ENCODE measurements around the gene NOL11. TPM values are rescaled to one million over a fixed set of nuclear protein-coding genes. Genes with fewer than 3 reads are reported as not detected.

The NOL11 gene
- 10 to 100 TPM; 62.4 to 99.5 (median 87.1) TPM for polyA plus RNA-seq (ENCODE audit: insufficient read depth in 1 of 5, insufficient read length in 5 of 5, low replicate concordance in 1 of 5)
- long read RNA-seq, donor 1, transcript NOL11-201 (18 exons, 2,947 nt) = major isoform, 16 of 38 reads
- long read RNA-seq, donor 1, partial matches to known transcripts = 22 of 38 reads
- long read RNA-seq, donor 1, other reads (novel, unspliced or antisense) = 0 of 38 reads
- long read RNA-seq, donor 2, transcript NOL11-201 (18 exons, 2,947 nt) = major isoform, 5 of 6 reads
- long read RNA-seq, donor 2, partial matches to known transcripts = 0 of 6 reads
- long read RNA-seq, donor 2, other reads (novel, unspliced or antisense) = 0 of 6 reads
- long read RNA-seq, donor 3, transcript NOL11-201 (18 exons, 2,947 nt) = major isoform, 5 of 14 reads
- long read RNA-seq, donor 3, partial matches to known transcripts = 7 of 14 reads
- long read RNA-seq, donor 3, other reads (novel, unspliced or antisense) = 0 of 14 reads
- long read RNA-seq, donor 4, partial matches to known transcripts = 6 of 11 reads
- long read RNA-seq, donor 4, other reads (novel, unspliced or antisense) = 0 of 11 reads
- long read RNA-seq, donor 5, transcript NOL11-201 (18 exons, 2,947 nt) = major isoform, 13 of 55 reads
- long read RNA-seq, donor 5, partial matches to known transcripts = 42 of 55 reads
- long read RNA-seq, donor 5, other reads (novel, unspliced or antisense) = 0 of 55 reads
- long read RNA-seq, donor 6, transcript NOL11-201 (18 exons, 2,947 nt) = major isoform, 7 of 14 reads
- long read RNA-seq, donor 6, partial matches to known transcripts = 6 of 14 reads
- long read RNA-seq, donor 6, other reads (novel, unspliced or antisense) = 0 of 14 reads
- long read RNA-seq, donor 7, transcript NOL11-201 (18 exons, 2,947 nt) = major isoform, 8 of 13 reads
- long read RNA-seq, donor 7, transcript NOL11-210 (2 exons, 612 nt) = minor isoform, 5 of 13 reads
- long read RNA-seq, donor 7, partial matches to known transcripts = 0 of 13 reads
- long read RNA-seq, donor 7, other reads (novel, unspliced or antisense) = 0 of 13 reads
- long read RNA-seq, donor 8, partial matches to known transcripts = 0 of 3 reads
- long read RNA-seq, donor 8, other reads (novel, unspliced or antisense) = 0 of 3 reads

DNA sequence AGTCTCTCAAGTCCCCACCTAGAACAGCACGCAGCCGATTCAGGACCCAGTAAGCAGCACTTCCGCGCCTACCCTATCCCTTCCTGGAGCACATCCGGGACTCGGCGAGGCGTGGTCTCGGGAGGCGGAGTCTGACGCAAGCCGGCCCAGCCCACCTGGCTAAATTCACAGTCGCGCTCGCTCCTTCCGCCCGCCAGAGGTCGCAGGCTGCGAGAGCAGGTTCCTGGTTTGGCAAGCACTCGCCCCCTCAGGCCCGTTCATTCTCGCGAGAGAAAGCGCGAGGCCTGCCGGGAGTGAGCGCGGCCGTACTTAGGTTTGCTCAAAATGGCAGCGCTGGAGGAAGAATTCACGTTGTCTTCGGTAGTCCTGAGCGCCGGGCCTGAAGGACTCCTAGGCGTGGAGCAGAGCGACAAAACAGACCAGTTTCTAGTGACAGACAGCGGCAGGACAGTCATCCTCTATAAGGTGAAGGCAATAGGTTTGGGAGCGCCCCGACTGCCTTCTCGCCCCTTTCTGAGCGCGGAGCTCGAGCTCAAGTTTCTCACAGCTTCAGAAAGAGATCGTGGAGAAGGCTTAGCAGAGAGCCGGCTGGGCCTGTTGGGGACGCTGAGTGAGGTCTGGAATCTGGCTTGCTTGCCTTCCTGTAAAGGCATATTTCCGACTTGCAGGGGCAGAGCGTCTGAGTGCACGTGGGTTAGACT is at the start of gene NOL11:
Gene NOL11 (plus strand): TSS at position 313 of the 701 bp plus-strand sequence. CDS start 12 bp downstream, at position 325.
- peak; percentile 98 to 99 for DNase-seq

DNA sequence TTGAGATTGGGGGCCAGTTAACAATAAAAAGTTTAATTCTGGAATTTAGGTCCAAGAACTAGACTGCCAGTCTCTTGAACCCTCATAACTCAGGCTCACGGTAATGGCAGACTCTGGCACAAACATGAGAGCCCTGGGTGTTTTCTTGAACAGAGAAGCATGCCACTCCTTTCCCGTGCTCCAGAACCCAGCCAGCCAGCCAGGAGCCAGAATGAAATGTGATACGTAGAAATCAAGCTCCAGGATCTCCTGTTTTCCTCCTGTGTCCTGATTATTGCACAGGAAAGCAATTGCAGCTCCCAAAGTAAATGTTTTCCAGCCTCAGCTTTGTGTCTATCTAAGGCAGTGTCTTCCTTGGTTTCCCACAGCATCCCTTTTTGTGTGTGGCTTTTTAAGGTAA is 46.2 kb upstream of the NOL11 start:
- DNase-seq = no peak

DNA sequence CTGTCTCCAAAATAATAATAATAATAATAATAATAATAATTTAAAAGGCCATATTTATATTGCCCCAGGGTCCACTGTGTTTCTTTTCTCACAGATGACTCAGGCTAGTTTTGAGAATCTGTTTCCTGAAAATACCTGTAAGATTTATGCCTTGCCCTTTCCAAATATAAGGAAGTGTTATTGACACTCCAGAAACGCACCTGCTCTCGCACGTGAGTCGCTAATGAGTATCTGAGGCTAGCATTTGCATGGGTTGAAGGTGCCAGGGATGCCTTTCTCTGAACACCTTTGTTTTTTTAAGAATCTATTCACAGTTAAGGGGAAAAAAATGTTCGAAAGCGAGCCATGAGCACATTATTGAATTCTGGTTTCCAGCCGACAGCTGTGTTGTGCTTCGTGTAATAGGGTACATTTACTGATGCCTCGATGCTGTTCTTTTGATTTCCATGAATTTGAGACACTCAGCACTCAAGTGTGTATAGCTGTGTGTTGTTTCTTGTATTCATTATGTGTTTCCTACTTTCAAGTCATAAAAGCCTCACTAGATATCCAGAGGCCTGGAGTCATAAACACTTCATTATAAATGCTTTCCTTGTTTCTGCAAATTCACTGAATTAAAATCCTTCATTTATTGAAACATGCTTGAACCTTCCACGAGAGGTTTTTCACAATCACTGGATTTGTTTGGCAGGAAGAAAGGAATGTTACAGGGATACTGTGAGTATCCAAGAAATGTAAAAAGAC is 45.0 kb upstream of the NOL11 start:
- DNase-seq = peak; percentile 14 to 25

DNA sequence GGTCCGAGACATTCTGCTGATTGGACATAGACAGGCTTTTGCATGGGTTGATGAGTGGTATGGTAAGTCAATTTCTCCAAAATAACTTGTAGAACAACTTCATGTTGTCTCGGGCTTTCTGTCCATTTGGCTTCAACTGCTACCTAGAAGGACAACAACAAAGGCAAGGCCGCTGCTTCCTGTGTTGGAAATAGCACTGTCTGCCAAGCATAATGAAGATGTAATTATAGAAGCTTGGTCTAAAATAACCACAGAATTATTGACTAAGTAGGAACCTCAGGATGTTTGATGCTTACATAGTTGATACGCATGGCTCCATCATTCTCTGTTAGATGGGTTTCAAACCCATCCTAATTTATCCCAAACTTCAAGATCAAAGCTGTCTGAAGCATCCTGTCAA is 42.3 kb upstream of the NOL11 start:
- DNase-seq = no peak

DNA sequence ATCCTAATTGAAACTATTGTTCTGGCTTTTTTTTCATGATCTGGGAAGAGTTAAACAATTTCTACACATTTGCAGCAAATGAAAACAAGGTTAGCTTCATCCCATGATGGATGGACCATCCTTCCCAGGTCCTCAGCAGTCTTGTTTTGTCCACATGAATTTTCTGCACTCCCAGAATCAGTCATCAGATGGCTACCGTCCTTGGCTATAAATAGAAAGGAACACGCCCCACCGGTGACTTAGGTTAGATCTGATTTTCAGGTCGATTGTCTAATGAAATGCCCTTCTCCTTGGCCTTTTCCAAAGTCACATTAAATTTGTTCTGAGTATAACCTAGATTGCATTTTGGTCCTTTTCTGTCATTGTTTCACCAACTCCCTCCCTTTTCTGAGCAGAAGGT is 41.4 kb upstream of the NOL11 start:
- no peak for DNase-seq

DNA sequence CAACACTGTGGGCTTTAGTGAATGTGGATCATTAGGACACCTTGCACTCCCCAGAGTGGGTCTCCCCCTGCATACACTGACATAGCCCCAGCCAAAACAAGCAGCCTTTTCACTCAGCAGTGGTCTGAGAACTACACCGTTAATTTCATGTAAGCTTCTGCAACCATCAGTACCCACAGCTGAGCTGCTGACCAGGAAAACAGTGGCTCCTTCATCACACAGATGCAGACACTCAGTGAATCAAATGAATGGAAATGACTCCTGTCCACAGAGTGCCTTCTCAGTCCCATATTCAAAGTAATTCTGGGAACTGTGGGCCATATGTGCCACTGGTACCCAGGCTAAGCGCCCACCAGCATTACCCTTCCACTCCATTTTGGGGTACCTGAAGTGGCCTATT is 39.3 kb upstream of the NOL11 start:
- no peak for DNase-seq

DNA sequence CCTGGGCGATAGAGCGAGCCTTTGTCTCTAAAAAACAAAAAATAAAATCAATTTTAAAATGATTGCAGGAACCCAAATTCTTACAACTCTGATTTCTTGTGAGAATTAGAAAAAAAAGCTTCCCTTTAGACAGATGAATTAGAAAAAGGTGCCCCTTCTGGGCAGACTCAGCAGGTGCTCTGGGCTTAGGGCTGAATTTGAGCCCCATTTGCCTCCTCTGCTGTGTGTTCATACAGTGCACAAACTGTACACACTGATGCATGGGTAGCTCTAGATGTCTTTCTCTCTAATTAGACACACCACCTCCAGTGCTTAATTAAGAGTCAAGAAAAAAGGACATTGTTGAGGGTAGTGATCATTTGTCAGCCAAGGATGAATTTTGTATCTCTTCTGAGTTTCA is 38.5 kb upstream of the NOL11 start:
- DNase-seq = no peak

DNA sequence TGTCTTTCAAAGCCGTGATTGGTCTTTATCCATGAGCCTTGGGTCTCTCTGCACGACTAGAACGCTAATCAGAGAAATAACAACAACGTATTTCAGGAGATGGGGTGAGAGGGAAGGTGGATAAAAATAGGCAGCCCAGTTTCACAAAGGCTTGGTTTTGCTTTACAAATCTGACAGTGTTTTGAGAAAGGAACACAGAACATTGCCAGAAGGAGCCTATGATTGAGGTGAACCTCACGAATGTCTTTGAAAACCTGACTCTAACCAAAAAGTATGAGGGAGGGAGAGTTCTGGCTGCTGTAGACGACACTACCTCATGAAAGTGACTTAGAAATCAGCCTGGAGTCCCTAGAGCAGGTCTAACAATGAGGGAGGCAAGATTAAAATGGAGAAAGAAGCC is 38.0 kb upstream of the NOL11 start:
- DNase-seq = no peak

DNA sequence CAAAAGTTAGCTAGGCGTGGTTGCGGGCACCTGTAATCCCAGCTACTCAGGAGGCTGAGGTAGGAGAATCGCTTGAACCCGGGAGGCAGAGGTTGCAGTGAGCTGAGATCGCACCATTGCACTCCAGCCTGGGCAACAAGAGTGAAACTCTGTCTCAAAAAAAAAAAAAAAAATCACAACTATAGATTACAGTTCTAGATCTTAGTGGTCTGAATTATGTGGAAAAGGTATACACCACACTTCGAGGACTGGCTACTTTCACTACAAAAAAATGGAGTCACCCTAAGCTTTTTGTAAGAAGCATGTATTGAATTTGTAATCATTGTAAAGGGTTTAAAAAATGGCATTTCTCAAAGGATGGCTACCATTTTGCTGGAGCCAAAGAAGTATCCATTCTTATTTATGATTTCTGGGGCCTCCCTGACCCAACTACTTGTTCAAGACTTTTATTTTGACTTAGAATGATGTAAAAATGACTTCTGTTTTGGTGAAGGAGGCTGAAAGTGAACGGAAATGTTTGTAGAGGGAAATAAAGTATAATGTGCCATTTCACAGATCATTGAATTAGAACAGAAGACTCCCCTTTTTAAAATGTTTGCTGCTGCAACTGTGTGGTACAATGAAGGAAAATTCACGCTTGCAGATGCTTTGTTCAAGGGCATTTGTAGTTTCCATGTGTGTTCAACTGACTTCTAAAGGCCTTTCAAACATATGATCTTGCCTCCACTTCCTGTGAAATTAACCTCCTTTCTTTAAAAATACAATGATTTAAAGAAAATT is 37.1 kb upstream of the NOL11 start:
- no peak for DNase-seq

DNA sequence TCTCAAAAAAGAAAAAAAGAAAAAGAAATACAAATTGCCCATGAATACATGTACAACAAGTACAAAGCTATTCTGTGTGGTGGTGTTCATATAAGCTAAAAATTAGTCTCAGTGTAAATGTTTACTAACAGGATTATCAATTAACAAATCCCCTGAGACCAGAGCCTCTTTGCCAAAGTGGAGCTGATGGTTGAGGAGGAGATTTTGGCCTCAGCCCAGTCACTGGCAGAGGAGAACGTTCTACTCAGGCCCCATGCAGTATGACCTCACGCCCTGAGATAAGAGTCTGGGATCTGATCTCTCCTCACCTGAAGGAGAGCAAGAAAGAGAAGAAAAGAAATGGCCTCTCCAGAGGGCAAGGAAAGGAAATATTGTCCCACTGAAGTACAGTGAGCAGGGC is 35.5 kb upstream of the NOL11 start:
- no peak for DNase-seq

DNA sequence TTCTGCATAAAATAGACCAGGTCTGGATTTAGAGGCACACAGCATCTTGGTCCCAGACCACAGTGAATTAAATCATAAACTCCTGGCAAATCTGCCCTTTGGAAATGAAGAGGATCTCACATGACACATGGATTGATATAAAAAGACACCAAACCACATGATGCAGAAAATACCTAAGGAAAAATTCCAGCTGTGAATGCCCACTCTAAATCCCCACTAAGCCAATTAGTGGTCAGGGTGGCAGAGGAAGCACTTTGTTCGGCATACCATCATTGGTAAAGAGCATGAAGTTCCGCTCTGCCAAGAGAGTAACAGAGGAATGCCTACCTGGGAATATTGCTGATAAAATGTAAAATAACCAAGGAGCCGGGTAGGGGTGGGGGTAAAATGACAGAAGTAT is 32.4 kb upstream of the NOL11 start:
- DNase-seq = no peak

DNA sequence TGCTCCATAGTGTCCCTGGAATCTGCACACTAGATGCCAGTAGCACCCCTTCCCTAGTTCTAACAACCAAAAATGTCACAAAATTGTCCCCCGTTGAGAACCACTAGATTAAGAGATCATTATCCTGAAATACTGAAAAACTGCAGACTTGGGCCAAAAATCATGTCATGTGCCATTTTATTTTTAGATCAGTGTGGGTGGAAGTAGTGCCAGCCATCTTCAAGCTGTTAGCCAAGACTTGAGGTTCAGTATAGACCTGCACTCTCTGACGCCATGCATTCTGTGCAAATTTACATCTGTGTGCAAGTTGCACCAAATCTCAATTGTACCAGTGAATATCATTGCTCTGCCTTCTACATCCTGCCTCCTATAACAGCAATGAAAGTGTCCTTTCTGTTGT is 31.5 kb upstream of the NOL11 start:
- DNase-seq = no peak

DNA sequence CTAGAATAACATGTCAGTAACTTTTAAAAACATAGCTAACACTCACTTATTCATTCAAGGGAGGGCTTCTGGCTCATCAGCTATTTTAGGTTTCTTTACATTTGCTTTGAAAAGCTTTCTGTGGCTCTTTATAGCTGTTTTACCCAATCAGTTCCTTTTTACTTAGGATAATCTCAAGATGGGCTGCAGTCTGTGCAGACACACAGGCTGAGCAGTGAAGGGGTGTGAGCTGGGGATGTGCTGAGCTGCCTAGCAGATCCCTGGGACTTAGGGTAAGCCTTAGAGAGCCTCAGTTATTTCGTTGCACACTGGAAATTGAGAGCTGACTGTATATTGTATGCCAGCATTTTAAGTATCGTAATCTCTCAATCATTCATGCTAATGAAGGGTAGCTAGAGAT is 30.2 kb upstream of the NOL11 start:
- DNase-seq = no peak

DNA sequence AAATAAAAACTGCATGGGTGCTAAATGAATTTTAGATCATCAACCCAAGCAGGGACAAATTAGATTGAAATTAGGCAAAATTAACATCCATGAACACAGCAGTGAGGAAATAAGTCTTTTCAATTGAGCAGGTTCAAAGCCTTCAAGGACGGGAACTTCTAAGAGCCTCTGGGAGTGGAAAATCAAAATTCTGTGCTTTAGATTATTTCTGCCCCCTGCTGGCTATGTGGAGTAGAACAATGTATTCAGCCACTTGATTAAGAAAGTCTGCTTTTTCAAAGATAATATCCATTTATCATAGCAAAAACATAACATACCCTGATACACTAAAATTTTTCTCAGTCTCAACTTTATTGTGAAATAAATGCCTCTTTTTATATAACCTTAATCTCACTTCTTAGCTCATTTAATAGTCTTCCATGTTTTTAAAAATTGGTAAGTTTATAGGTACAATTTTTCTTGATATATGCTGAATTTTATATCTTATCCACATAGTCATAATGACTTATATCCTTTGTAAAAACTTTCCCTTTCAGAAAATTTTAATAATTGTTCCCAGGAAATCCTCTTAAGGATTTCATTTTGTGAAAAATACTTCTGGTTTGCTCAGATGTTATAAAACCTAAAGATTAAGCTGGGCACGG is 28.1 kb upstream of the NOL11 start:
- peak; percentile 20 to 61 for DNase-seq

DNA sequence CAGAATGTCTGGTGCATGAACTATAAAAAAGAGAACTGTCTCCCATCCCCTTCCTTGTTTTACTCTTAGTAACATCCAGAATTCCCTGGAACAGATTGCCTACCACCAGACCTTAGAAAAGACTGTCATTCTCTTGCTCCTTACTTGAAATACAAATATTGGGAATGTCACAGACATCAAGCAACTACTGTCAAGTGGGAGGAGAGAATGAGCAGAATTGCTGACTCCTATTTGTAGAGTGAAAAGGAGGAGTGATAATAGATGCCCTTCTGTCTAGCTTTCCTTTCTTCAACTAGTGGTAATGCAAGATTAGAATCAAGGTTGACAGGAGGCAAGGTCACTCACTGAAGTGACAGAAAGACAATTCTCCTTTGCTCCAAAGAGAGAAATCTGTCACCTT is 23.9 kb upstream of the NOL11 start:
- no peak for DNase-seq

DNA sequence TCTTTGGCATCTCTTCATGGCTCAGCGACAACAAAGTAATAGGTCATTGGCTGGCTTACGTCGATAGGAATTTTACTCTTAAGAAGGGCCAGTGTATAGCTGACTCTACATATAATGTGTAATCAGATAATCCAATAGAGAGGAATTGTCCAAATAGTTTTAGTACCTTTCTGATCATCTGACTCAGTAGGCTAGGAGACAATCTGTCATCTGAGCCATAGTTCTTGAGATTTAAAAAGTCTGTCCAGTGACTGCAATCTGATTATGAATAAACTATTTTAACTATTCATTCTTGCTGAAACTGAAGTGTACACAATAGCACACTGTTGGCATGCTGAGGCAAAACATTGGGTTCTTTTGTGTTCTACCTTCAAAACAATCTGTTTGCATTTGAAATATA is 21.4 kb upstream of the NOL11 start:
- no peak for DNase-seq

DNA sequence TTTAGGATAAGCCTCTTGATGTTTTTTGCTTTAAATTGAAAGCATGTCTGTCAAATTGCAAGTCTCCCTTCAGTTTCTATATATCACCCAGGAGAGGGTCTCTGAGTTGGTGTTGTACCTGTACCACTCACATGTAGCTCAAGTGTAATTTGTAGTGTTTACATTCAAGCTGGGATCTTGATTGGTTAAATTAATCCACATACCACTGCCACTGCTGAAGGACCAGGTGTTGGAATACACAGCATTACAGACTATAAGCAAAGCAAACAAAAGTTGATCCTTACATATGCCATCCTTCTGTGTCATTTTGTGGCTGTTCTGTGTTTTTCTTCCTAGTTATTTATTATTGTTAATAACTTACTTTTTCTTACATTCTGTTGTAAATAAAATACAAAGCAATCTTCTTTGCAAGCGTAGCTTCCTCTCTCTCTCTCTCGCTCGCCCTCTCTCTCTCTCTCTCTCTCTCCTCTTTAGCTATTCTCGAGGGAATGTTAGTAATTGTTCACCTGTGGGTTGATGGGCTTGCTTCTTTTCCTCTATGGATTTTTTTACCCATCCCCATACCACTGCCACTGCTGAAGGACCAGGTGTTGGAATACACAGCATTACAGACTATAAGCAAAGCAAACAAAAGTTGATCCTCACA is 20.8 kb upstream of the NOL11 start:
- no peak for DNase-seq

DNA sequence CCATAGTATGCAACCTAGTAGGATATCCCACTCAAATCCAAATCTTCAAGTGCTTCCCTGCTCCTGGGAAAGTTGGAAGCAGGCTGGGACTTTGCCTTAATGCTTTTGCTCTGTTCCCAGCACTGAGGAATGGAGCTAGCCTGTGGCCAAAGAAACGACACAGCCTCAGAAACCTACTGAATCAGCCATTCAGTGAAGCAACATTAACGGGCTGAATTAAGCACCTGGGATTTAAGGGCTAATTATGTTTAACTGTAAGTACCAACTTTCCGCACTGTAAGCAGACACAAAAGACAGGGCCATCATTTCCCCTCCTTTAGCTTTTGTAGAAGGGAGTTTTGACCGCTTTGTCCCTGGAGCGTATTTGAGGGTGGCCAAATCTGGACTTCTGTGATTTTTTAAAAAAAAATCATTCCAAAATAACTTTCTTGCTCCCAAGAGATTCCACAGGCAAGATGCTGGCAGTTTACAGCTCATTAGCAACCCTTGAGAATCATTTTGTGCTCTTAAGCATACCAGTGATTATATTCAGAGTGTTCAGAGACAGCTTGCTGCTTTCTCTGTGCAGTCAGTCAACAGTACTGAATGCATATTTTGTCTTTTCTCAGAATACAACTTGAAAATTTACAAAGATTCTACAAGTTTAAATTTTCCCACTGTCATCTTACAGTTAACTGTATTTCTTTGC is 17.6 kb upstream of the NOL11 start:
- DNase-seq = no peak

DNA sequence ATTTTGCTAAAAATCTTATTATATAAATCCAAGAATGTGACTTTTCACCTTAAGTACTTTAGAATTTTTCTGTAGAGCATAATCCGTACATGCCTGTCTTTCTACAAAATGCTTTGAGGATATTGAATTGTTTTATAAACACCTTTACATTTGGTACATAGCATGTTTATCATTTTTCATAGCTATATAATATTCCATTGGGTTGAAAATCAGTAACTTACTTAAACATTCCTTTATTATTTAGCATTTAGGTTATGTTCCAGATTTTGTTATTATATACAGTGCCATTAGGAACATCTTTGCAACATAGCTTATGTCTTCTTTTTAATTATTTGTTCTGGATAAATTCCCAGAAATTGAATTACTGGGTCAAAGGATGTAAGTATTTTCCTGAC is 17.0 kb upstream of the NOL11 start:
- no peak for DNase-seq
